SK-N-SH treated with all-trans-retinoic acid at 6 μM for 48 hours (cell line): ENCODE data around the gene IQCN.

Experiments
- ATAC-seq: fragments of 200-7000 bp; cut with Tn5 transposase; 3 replicates; pipeline ENCODE4 v1.9.1; 2020; ENCODE audit warnings: mild to moderate bottlenecking, moderate library complexity
- ARNTL ChIP-seq: fragments of 450-650 bp; formaldehyde crosslinking; IDR thresholded peaks from 2 replicates; pipeline ENCODE4 v1.5.0; 2020; ENCODE audit warnings: low read depth, mild to moderate bottlenecking, moderate library complexity, borderline replicate concordance
- CSDC2 ChIP-seq: fragments of 250-450 bp; sonication (Bioruptor Pico); IDR thresholded peaks from 2 replicates; pipeline ENCODE4 v1.5.0; 2020; ENCODE audit warnings: mild to moderate bottlenecking, moderate library complexity
- ESRRG ChIP-seq: fragments of 250-450 bp; sonication (Bioruptor Pico); IDR thresholded peaks from 2 replicates; pipeline ENCODE4 v1.6.1; 2021; ENCODE audit warnings: mild to moderate bottlenecking
- GLIS3 ChIP-seq: fragments of 250-450 bp; sonication (Bioruptor Pico); IDR thresholded peaks from 2 replicates; pipeline ENCODE4 v1.5.0; 2020; ENCODE audit warnings: mild to moderate bottlenecking, moderate library complexity
- ISL1 ChIP-seq: fragments of 250-450 bp; sonication (Bioruptor Pico); IDR thresholded peaks from 2 replicates; pipeline ENCODE4 v2.1.2; 2022; ENCODE audit warnings: mild to moderate bottlenecking, moderate library complexity
- OSR1 ChIP-seq: fragments of 250-450 bp; sonication (Bioruptor Pico); IDR thresholded peaks from 2 replicates; pipeline ENCODE4 v1.8.0; 2022; ENCODE audit warnings: moderate library complexity, mild to moderate bottlenecking, inconsistent platforms
- PPARA ChIP-seq: fragments of 250-450 bp; sonication (Bioruptor Pico); IDR thresholded peaks from 2 replicates; pipeline ENCODE4 v1.5.0; 2020; ENCODE audit warnings: mild to moderate bottlenecking, borderline replicate concordance
- RARB ChIP-seq: fragments of 250-450 bp; sonication (Bioruptor Pico); IDR thresholded peaks from 2 replicates; pipeline ENCODE4 v1.8.0; 2021; ENCODE audit warnings: mild to moderate bottlenecking, moderate library complexity
- SNAI2 ChIP-seq: fragments of 250-450 bp; sonication (Bioruptor Pico); IDR thresholded peaks from 2 replicates; pipeline ENCODE4 v1.5.0; 2020; ENCODE audit warnings: mild to moderate bottlenecking, moderate library complexity
- TOX ChIP-seq: fragments of 250-450 bp; sonication (Bioruptor Pico); IDR thresholded peaks from 2 replicates; pipeline ENCODE4 v1.8.0; 2021; ENCODE audit warnings: mild to moderate bottlenecking, moderate library complexity, borderline replicate concordance
- ZC3H10 ChIP-seq: fragments of 250-450 bp; sonication (Bioruptor Pico); IDR thresholded peaks from 2 replicates; pipeline ENCODE4 v1.5.1; 2021; ENCODE audit warnings: mild to moderate bottlenecking, moderate library complexity
- ZFP3 ChIP-seq: fragments of 250-450 bp; sonication (Bioruptor Pico); IDR thresholded peaks from 2 replicates; pipeline ENCODE4 v1.5.0; 2020; ENCODE audit warnings: mild to moderate bottlenecking, moderate library complexity
- ZFP30 ChIP-seq: fragments of 450-650 bp; formaldehyde crosslinking; IDR thresholded peaks from 2 replicates; pipeline ENCODE4 v1.5.0; 2022; ENCODE audit warnings: mild to moderate bottlenecking, moderate library complexity
- ZNF565 ChIP-seq: fragments of 450-650 bp; formaldehyde crosslinking; conservative IDR thresholded peaks from 2 replicates; pipeline ENCODE4 v1.5.0; 2020; ENCODE audit warnings: low read depth, mild to moderate bottlenecking, moderate library complexity
- ZNF70 ChIP-seq: fragments of 450-650 bp; formaldehyde crosslinking; IDR thresholded peaks from 2 replicates; pipeline ENCODE4 v1.5.0; 2020; ENCODE audit warnings: mild to moderate bottlenecking, moderate library complexity
- ZNF8 ChIP-seq: fragments of 450-650 bp; formaldehyde crosslinking; IDR thresholded peaks from 2 replicates; pipeline ENCODE4 v1.5.0; 2020; ENCODE audit warnings: mild to moderate bottlenecking, moderate library complexity
- TF ChIP-seq, protein P1 (sequence below): fragments of 250-450 bp; sonication (Bioruptor Pico); IDR thresholded peaks from 2 replicates; pipeline ENCODE4 v1.5.1; 2021; ENCODE audit warnings: mild to moderate bottlenecking, moderate library complexity
- TF ChIP-seq, protein P2 (sequence below): fragments of 250-450 bp; sonication (Bioruptor Pico); IDR thresholded peaks from 2 replicates; pipeline ENCODE4 v1.5.0; 2020; ENCODE audit warnings: mild to moderate bottlenecking, moderate library complexity
- TF ChIP-seq, protein P3 (sequence below): fragments of 250-450 bp; sonication (Bioruptor Pico); IDR thresholded peaks from 2 replicates; pipeline ENCODE4 v1.8.0; 2021; ENCODE audit warnings: low read depth, mild to moderate bottlenecking, moderate library complexity, borderline replicate concordance
- TF ChIP-seq, protein P4 (sequence below): fragments of 250-450 bp; sonication (Bioruptor Pico); IDR thresholded peaks from 2 replicates; pipeline ENCODE4 v1.8.0; 2020; ENCODE audit warnings: mild to moderate bottlenecking, moderate library complexity, borderline replicate concordance
- TF ChIP-seq, protein P5 (sequence below): fragments of 250-450 bp; sonication (Bioruptor Pico); IDR thresholded peaks from 2 replicates; pipeline ENCODE4 v1.5.1; 2020; ENCODE audit warnings: low read depth, mild to moderate bottlenecking, moderate library complexity

Gene IQCN

DNA sequence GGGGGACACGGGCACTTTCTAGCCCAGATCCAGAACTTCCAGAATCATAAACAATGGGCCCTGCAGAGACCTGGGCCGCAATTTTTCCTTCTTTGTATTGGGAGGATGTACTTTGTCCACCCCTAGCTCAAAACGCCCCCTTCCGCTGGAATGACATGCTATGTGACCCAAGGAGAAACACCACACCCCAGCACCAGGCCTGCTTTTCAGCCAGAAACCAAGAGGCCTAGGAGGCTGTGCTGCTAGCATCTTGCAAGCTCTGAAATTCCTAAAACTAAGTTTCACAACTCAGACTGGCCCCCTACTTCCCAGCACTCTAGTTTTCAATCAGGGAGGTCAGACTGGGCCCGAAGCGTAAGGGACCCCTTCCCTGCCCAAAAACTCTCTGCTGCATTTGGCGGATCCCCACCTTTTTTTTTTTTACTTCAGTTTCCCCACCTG lies 48.1 kb upstream of the IQCN start (continued):
- TF ChIP-seq ZFP30 (CRISPR knock-in tag), result no peak

GRCh38 chr19:18321734-18322102 lies 47.5 kb upstream of the IQCN start:
- no peak for ATAC-seq
- no peak for TF ChIP-seq ZNF565 (CRISPR knock-in tag)
- TF ChIP-seq, protein P1, sequence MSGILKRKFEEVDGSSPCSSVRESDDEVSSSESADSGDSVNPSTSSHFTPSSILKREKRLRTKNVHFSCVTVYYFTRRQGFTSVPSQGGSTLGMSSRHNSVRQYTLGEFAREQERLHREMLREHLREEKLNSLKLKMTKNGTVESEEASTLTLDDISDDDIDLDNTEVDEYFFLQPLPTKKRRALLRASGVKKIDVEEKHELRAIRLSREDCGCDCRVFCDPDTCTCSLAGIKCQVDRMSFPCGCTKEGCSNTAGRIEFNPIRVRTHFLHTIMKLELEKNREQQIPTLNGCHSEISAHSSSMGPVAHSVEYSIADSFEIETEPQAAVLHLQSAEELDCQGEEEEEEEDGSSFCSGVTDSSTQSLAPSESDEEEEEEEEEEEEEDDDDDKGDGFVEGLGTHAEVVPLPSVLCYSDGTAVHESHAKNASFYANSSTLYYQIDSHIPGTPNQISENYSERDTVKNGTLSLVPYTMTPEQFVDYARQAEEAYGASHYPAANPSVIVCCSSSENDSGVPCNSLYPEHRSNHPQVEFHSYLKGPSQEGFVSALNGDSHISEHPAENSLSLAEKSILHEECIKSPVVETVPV (CRISPR knock-in tag), result no peak
- no peak for TF ChIP-seq CSDC2
- TF ChIP-seq GLIS3 (CRISPR knock-in tag), result no peak
- no peak for TF ChIP-seq SNAI2 (CRISPR knock-in tag)
- TF ChIP-seq, protein P2, sequence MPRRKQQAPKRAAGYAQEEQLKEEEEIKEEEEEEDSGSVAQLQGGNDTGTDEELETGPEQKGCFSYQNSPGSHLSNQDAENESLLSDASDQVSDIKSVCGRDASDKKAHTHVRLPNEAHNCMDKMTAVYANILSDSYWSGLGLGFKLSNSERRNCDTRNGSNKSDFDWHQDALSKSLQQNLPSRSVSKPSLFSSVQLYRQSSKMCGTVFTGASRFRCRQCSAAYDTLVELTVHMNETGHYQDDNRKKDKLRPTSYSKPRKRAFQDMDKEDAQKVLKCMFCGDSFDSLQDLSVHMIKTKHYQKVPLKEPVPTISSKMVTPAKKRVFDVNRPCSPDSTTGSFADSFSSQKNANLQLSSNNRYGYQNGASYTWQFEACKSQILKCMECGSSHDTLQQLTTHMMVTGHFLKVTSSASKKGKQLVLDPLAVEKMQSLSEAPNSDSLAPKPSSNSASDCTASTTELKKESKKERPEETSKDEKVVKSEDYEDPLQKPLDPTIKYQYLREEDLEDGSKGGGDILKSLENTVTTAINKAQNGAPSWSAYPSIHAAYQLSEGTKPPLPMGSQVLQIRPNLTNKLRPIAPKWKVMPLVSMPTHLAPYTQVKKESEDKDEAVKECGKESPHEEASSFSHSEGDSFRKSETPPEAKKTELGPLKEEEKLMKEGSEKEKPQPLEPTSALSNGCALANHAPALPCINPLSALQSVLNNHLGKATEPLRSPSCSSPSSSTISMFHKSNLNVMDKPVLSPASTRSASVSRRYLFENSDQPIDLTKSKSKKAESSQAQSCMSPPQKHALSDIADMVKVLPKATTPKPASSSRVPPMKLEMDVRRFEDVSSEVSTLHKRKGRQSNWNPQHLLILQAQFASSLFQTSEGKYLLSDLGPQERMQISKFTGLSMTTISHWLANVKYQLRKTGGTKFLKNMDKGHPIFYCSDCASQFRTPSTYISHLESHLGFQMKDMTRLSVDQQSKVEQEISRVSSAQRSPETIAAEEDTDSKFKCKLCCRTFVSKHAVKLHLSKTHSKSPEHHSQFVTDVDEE (CRISPR knock-in tag), result no peak
- TF ChIP-seq ZNF70 (CRISPR knock-in tag), result no peak
- TF ChIP-seq, protein P3, sequence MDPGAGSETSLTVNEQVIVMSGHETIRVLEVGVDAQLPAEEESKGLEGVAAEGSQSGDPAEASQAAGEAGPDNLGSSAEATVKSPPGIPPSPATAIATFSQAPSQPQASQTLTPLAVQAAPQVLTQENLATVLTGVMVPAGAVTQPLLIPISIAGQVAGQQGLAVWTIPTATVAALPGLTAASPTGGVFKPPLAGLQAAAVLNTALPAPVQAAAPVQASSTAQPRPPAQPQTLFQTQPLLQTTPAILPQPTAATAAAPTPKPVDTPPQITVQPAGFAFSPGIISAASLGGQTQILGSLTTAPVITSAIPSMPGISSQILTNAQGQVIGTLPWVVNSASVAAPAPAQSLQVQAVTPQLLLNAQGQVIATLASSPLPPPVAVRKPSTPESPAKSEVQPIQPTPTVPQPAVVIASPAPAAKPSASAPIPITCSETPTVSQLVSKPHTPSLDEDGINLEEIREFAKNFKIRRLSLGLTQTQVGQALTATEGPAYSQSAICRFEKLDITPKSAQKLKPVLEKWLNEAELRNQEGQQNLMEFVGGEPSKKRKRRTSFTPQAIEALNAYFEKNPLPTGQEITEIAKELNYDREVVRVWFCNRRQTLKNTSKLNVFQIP (CRISPR knock-in tag), result no peak
- TF ChIP-seq ISL1 (CRISPR knock-in tag), result no peak
- TF ChIP-seq ZFP30 (CRISPR knock-in tag), result no peak
- no peak for TF ChIP-seq RARB
- no peak for TF ChIP-seq TOX
- TF ChIP-seq OSR1 (CRISPR knock-in tag), result no peak
- TF ChIP-seq ZC3H10 (CRISPR knock-in tag), result no peak
- no peak for TF ChIP-seq ZNF8 (CRISPR knock-in tag)
- TF ChIP-seq, protein P4, sequence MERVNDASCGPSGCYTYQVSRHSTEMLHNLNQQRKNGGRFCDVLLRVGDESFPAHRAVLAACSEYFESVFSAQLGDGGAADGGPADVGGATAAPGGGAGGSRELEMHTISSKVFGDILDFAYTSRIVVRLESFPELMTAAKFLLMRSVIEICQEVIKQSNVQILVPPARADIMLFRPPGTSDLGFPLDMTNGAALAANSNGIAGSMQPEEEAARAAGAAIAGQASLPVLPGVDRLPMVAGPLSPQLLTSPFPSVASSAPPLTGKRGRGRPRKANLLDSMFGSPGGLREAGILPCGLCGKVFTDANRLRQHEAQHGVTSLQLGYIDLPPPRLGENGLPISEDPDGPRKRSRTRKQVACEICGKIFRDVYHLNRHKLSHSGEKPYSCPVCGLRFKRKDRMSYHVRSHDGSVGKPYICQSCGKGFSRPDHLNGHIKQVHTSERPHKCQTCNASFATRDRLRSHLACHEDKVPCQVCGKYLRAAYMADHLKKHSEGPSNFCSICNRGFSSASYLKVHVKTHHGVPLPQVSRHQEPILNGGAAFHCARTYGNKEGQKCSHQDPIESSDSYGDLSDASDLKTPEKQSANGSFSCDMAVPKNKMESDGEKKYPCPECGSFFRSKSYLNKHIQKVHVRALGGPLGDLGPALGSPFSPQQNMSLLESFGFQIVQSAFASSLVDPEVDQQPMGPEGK, result no peak
- TF ChIP-seq ARNTL, result no peak
- TF ChIP-seq ZFP3, result no peak

DNA sequence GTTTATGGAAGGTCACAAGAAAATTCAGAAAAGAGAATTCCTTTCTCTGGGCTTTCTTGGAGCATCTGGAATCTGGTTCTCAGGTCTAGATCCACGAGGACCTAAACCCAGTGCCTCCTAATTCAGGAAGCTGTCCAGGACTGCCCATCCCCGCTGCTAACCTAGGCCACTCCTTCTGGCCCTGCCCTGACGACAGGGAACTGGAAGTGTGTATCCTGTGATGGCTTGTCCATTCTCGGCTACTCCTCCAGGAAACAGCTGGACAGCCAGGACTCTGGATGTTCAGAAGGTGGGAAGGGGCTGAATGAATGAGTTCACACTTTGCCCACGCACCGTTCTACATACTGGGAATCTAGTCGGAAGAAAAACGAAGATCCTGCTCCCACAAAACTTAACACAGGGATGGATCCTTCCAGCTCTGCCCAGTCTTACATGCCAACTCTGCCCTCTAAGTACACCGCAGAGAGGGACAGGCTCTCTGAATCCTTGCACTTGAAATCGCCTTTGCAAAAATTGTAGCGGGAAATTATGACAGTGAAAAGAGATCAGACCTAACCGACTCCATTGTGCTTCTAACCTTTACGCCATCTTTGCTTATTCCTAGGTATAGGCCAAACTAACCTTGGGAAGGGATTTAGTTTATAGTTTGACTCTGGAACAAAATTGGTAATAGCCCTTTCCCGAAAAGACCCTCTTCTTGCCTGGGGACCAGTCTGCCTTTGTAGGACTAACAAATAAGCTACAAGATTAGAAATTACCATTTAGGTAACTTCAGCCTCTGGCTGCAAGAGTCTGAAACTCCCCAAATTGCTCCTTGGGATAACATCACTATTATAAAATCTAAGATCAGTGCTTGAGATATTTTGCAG lies 46.8 kb upstream of the IQCN start:
- no peak for ATAC-seq
- TF ChIP-seq, protein P2 (CRISPR knock-in tag), result no peak
- TF ChIP-seq, protein P5, sequence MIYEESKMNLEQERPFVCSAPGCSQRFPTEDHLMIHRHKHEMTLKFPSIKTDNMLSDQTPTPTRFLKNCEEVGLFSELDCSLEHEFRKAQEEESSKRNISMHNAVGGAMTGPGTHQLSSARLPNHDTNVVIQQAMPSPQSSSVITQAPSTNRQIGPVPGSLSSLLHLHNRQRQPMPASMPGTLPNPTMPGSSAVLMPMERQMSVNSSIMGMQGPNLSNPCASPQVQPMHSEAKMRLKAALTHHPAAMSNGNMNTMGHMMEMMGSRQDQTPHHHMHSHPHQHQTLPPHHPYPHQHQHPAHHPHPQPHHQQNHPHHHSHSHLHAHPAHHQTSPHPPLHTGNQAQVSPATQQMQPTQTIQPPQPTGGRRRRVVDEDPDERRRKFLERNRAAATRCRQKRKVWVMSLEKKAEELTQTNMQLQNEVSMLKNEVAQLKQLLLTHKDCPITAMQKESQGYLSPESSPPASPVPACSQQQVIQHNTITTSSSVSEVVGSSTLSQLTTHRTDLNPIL (CRISPR knock-in tag), result no peak
- TF ChIP-seq SNAI2 (CRISPR knock-in tag) (no peak), ZC3H10 (CRISPR knock-in tag) (no peak), CSDC2 (no peak), RARB (no peak), ARNTL (no peak), ZNF70 (CRISPR knock-in tag) (no peak), ZNF565 (CRISPR knock-in tag) (no peak), ZFP3 (no peak), PPARA (CRISPR knock-in tag) (no peak), ESRRG (CRISPR knock-in tag) (no peak)
- TF ChIP-seq, protein P4, result no peak
- TF ChIP-seq, protein P3 (CRISPR knock-in tag), result no peak
